HepG2 (cell line): ENCODE results near the gene BBLN. TPM values are rescaled to one million over a fixed set of nuclear protein-coding genes. Genes with fewer than 3 reads are reported as not detected.

Experiments
- GFI1 ChIP-seq: sonication (generic); formaldehyde crosslinking; IDR thresholded peaks from 2 replicates; pipeline ENCODE4 v1.5.0; 2020; ENCODE audit warnings: missing genetic modification reagents, mild to moderate bottlenecking, borderline replicate concordance
- GLI4 ChIP-seq: sonication (generic); formaldehyde crosslinking; IDR thresholded peaks from 2 replicates; pipeline ENCODE4 v1.5.1; 2020; ENCODE audit warnings: missing genetic modification reagents, mild to moderate bottlenecking, moderate library complexity, borderline replicate concordance
- KMT2A ChIP-seq: sonication (generic); formaldehyde crosslinking; IDR thresholded peaks from 2 replicates; pipeline ENCODE4 v1.4.0; 2020; ENCODE audit warnings: missing genetic modification reagents
- MED13 ChIP-seq: sonication (generic); formaldehyde crosslinking; IDR thresholded peaks from 2 replicates; pipeline ENCODE4 v1.5.0; 2020; ENCODE audit warnings: missing genetic modification reagents
- NR2C2 ChIP-seq: sonication (generic); formaldehyde crosslinking; IDR thresholded peaks from 2 replicates; pipeline ENCODE4 v1.4.0; 2020; ENCODE audit warnings: missing genetic modification reagents, mild to moderate bottlenecking, moderate library complexity, borderline replicate concordance
- RCOR2 ChIP-seq: IDR thresholded peaks from 2 replicates; pipeline ENCODE4 v1.6.1; 2016; ENCODE audit warnings: missing biosample characterization, missing genetic modification reagents
- SAP130 ChIP-seq: IDR thresholded peaks from 2 replicates; pipeline ENCODE4 v1.6.1; 2016; ENCODE audit warnings: low read depth
- SMARCC2 ChIP-seq: fragments of 450-650 bp; IDR thresholded peaks from 2 replicates; pipeline ENCODE4 v1.6.1; 2017; ENCODE audit warnings: antibody characterized with exemption, mild to moderate bottlenecking
- THRA ChIP-seq: sonication (generic); formaldehyde crosslinking; IDR thresholded peaks from 2 replicates; pipeline ENCODE4 v1.4.0; 2020; ENCODE audit warnings: missing genetic modification reagents, borderline replicate concordance
- ZFP37 ChIP-seq: sonication (generic); formaldehyde crosslinking; IDR thresholded peaks from 2 replicates; pipeline ENCODE4 v1.4.0; 2020; ENCODE audit warnings: missing genetic modification reagents, borderline replicate concordance
- ZHX1 ChIP-seq: sonication (generic); formaldehyde crosslinking; IDR thresholded peaks from 2 replicates; pipeline ENCODE4 v1.8.1; 2022; ENCODE audit warnings: low read depth, mild to moderate bottlenecking, missing genetic modification reagents
- ZNF337 ChIP-seq: sonication (generic); formaldehyde crosslinking; IDR thresholded peaks from 2 replicates; pipeline ENCODE4 v1.5.1; 2020; ENCODE audit warnings: missing genetic modification reagents, low read depth, mild to moderate bottlenecking, borderline replicate concordance
- ZNF33B ChIP-seq: sonication (generic); formaldehyde crosslinking; IDR thresholded peaks from 2 replicates; pipeline ENCODE4 v1.5.1; 2020; ENCODE audit warnings: mild to moderate bottlenecking, missing genetic modification reagents
- ZNF558 ChIP-seq: sonication (generic); formaldehyde crosslinking; IDR thresholded peaks from 2 replicates; pipeline ENCODE4 v1.9.0; 2022; ENCODE audit warnings: mild to moderate bottlenecking, missing genetic modification reagents, borderline replicate concordance
- polyA plus RNA-seq, 8 experiments: library from polyadenylated mRNA; depleted of rRNA in 3 of 8; stranded (reverse) in 7 of 8; unstranded in 1 of 8; fragments of >200 nt; fragmentation: Illumina TruSeq in 4 of 8; extraction: Trizol in 4 of 8; gene quantifications; 2 replicates each; pipeline versions ENCODE4 v1.2.1 to v1.2.3, GENCODE V29; 2011 to 2016; ENCODE audit warnings: low read depth in 4 of 8, missing spikeins in 1 of 8, mixed read lengths in 1 of 8; ENCODE audit not compliant: insufficient read depth in 1 of 8
- total RNA-seq, 5 experiments: library from RNA; depleted of rRNA; stranded (reverse); fragments of >200 nt; fragmentation: Illumina TruSeq; extraction: Trizol; gene quantifications; 2 replicates each; pipeline ENCODE4 v1.2.3, GENCODE V29; 2016; ENCODE audit warnings: low read depth in 1 of 5
- TF ChIP-seq, protein P1 (sequence below): sonication (generic); formaldehyde crosslinking; IDR thresholded peaks from 2 replicates; pipeline ENCODE4 v1.4.0; 2020; ENCODE audit warnings: missing genetic modification reagents
- TF ChIP-seq, protein P2 (sequence below): IDR thresholded peaks from 2 replicates; pipeline ENCODE4 v1.6.1; 2016; ENCODE audit warnings: missing compliant biosample characterization, missing genetic modification reagents, borderline replicate concordance
- TF ChIP-seq, protein P3 (sequence below): sonication (generic); formaldehyde crosslinking; IDR thresholded peaks from 2 replicates; pipeline ENCODE4 v1.5.0; 2020; ENCODE audit warnings: mild to moderate bottlenecking, missing genetic modification reagents, borderline replicate concordance
- TF ChIP-seq, protein P4 (sequence below): sonication (generic); formaldehyde crosslinking; IDR thresholded peaks from 2 replicates; pipeline ENCODE4 v1.5.0; 2020; ENCODE audit warnings: missing genetic modification reagents, mild to moderate bottlenecking, borderline replicate concordance

The BBLN gene
- total and polyA plus RNA-seq, 2 of the 13 experiments (the other 11 are each of a cell fraction or from before 2014, with no cell fraction given), result 27.6 to 33.1 TPM

DNA sequence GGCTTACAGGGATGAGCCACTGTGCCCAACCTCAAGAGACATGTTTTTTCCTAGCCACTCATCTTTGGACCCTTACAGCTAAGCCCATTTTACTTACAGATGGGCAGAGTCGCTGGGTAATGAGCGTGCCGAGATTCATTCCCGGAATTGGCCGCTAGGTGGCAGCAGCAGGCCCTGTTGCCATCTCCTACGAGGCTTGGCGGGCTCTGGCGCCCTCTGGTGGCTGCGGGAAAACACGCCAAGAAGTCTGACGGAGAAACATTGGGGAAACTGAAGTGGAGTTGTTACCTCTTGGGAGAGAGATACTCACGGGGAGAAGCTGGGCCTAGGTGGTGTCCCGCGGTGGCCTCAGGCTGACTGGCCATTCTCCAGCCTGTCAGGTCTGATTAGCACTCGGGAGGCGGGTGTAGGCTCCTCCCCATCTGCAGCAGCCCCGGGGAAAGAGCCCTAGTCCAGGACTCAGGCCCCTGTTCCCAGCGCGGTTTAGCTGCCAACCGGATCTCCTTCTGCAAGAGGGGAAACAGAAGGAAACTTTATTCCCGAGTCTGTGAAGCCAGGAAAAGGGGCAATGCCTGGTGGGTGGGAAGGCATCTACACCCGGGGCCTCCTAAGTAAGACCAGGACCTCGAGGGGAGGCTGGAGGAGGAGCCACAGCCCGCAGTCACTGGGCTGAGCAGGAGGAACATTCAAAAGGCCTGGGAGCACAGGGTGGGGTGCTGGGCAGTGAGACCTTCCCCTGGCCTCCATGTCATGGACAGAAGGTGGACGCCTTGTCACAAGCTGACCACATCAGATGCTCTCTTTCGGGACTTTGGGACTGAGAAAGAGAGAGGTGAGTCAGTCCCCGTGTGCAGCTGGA, 42.2 kb upstream of the BBLN start (continued):
- TF ChIP-seq RCOR2 (CRISPR knock-in tag), result peak; percentile 78
- TF ChIP-seq, protein P1, sequence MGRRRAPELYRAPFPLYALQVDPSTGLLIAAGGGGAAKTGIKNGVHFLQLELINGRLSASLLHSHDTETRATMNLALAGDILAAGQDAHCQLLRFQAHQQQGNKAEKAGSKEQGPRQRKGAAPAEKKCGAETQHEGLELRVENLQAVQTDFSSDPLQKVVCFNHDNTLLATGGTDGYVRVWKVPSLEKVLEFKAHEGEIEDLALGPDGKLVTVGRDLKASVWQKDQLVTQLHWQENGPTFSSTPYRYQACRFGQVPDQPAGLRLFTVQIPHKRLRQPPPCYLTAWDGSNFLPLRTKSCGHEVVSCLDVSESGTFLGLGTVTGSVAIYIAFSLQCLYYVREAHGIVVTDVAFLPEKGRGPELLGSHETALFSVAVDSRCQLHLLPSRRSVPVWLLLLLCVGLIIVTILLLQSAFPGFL (CRISPR knock-in tag), result no peak
- no peak for TF ChIP-seq SMARCC2
- no peak for TF ChIP-seq ZFP37
- TF ChIP-seq, protein P2, sequence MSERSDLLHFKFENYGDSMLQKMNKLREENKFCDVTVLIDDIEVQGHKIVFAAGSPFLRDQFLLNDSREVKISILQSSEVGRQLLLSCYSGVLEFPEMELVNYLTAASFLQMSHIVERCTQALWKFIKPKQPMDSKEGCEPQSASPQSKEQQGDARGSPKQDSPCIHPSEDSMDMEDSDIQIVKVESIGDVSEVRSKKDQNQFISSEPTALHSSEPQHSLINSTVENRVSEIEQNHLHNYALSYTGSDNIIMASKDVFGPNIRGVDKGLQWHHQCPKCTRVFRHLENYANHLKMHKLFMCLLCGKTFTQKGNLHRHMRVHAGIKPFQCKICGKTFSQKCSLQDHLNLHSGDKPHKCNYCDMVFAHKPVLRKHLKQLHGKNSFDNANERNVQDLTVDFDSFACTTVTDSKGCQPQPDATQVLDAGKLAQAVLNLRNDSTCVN (CRISPR knock-in tag), result peak; percentile 70
- peak; percentile 91 for TF ChIP-seq GFI1 (CRISPR knock-in tag)
- no peak for TF ChIP-seq GLI4 (CRISPR knock-in tag)
- TF ChIP-seq, protein P3, sequence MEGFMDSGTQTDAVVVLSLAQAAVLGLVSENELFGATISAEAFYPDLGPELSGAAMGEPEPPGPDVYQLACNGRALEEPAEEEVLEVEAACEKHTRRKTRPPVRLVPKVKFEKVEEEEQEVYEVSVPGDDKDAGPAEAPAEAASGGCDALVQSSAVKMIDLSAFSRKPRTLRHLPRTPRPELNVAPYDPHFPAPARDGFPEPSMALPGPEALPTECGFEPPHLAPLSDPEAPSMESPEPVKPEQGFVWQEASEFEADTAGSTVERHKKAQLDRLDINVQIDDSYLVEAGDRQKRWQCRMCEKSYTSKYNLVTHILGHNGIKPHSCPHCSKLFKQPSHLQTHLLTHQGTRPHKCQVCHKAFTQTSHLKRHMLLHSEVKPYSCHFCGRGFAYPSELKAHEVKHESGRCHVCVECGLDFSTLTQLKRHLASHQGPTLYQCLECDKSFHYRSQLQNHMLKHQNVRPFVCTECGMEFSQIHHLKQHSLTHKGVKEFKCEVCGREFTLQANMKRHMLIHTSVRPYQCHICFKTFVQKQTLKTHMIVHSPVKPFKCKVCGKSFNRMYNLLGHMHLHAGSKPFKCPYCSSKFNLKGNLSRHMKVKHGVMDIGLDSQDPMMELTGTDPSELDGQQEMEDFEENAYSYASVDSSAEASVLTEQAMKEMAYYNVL (CRISPR knock-in tag), result no peak
- TF ChIP-seq ZNF33B (CRISPR knock-in tag), result 0 out of 2 replicates have a peak, but pooled peaks have one; percentile 30
- peak; percentile 75 for TF ChIP-seq SAP130
- TF ChIP-seq ZHX1, result 0 out of 2 replicates have a peak, but pooled peaks have one; percentile 42
- TF ChIP-seq ZNF558 (CRISPR knock-in tag), result no peak
- no peak for TF ChIP-seq NR2C2
- peak; percentile 13; the same call in 1 of the 2 replicates for TF ChIP-seq MED13
- TF ChIP-seq THRA, result peak; percentile 65; the same call in 1 of the 2 replicates
- peak; percentile 55; the same call in 1 of the 2 replicates for TF ChIP-seq KMT2A
- TF ChIP-seq, protein P4, sequence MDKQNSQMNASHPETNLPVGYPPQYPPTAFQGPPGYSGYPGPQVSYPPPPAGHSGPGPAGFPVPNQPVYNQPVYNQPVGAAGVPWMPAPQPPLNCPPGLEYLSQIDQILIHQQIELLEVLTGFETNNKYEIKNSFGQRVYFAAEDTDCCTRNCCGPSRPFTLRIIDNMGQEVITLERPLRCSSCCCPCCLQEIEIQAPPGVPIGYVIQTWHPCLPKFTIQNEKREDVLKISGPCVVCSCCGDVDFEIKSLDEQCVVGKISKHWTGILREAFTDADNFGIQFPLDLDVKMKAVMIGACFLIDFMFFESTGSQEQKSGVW (CRISPR knock-in tag), result no peak
- TF ChIP-seq ZNF337 (CRISPR knock-in tag), result no peak
